ENCODE measurements around the gene NOXO1.

- TF ChIP-seq CTCF (IDR thresholded peaks at IDR 0.05) = no peak
- no peak for TF ChIP-seq POLR2A (IDR thresholded peaks at IDR 0.05)
Observed at GRCh38 chr16:2025878-2026460, 44.7 kb upstream of the NOXO1 start.

All from lower leg skin (tissue), 3 donors.